ENCODE data around the gene NR6A1.

DNA sequence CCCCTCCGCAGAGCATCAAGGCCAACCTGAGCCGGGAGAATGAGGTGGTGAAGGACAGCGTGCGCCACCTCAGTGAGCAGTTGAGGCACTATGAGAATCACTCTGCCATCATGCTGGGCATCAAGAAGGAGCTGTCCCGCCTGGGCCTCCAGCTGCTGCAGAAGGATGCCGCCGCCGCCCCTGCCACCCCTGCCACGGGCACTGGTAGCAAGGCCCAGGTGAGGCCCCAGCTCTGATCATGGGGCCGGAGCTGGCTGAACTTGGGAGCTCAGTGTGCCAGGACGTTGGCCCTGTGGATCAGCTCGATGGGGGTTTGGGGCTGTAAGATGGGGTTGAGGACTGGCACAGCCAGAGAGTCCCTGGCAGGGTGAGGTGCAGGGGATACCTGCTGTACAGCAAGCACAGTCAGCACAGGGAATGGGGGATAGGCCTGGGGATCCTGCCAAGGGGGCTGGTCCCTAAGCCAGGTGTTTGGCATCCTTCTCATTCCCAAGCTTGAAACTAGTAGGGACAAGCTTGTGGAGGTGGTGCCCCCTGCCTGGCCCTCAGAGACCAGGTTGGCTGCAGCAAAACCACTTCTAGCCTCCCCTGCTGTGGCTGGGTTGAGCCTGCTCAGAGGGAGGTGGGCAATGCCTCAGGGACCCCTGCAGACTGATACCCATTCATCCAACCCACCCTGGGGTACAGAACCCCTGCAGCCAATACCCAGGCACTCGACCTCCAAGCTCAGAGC, 28.3 kb upstream of the NR6A1 start:
- TF ChIP-seq EZH2 (IDR thresholded peaks at IDR 0.05; ENCODE audit: borderline replicate concordance, low read length) = no peak
- TF ChIP-seq, protein P1, sequence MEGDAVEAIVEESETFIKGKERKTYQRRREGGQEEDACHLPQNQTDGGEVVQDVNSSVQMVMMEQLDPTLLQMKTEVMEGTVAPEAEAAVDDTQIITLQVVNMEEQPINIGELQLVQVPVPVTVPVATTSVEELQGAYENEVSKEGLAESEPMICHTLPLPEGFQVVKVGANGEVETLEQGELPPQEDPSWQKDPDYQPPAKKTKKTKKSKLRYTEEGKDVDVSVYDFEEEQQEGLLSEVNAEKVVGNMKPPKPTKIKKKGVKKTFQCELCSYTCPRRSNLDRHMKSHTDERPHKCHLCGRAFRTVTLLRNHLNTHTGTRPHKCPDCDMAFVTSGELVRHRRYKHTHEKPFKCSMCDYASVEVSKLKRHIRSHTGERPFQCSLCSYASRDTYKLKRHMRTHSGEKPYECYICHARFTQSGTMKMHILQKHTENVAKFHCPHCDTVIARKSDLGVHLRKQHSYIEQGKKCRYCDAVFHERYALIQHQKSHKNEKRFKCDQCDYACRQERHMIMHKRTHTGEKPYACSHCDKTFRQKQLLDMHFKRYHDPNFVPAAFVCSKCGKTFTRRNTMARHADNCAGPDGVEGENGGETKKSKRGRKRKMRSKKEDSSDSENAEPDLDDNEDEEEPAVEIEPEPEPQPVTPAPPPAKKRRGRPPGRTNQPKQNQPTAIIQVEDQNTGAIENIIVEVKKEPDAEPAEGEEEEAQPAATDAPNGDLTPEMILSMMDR (conservative IDR thresholded peaks at IDR 0.05 in 1 of 2, IDR thresholded peaks at IDR 0.05 in 1 of 2; ENCODE audit: extremely low read depth in 1 of 2, insufficient read depth in 1 of 2, low read depth in 1 of 2, low read length in 2 of 2) = no peak

Data from mammary epithelial cell (primary cell).